ENCODE data around the gene LRRC63.

GRCh38 chr13:46173656-46174055 is 38.1 kb upstream of the LRRC63 start:
- TF ChIP-seq CTCF (conservative IDR thresholded peaks at IDR 0.05; ENCODE audit: low read depth, low read length): no peak
- TF ChIP-seq EZH2 (IDR thresholded peaks at IDR 0.05; ENCODE audit: borderline replicate concordance, low read depth, low read length, poor library complexity, severe bottlenecking): no peak

Measured in A673 (cell line).